ENCODE measurements around the gene GRAMD1B.

GRCh38 chr11:123568367-123568870 is 138.3 kb downstream of the GRAMD1B start:
- TF ChIP-seq CTCF (IDR thresholded peaks at IDR 0.05) (no peak), POLR2A (IDR thresholded peaks at IDR 0.05) (no peak)
